Pancreas (tissue), 10 donors: ENCODE results near the gene SAV1. TPM values are rescaled to one million over a fixed set of nuclear protein-coding genes. Genes with fewer than 3 reads are reported as not detected.
"Not testable (repeated sequence)": the region's sequence is repeated elsewhere in the genome, so short reads cannot be mapped to it uniquely, and the experiment has no call there.

Source experiments
- ATAC-seq, 4 donors: fragments of 200-7000 bp; cut with Tn5 transposase; one replicate each; pipeline versions ENCODE4 v1.8.0 to v1.9.1; 2020; ENCODE audit warnings: mild to moderate bottlenecking in 4 of 4, moderate library complexity in 4 of 4
- DNase-seq, 6 donors: peaks; one replicate each; pipeline ENCODE4 v3.0.0-alpha.2; 2020
- FAIRE-seq: peaks from 2 replicates; lab custom pipeline; 2012; peaks lifted over from hg19 to GRCh38; lab: Jason Lieb, UNC
- H3K27ac ChIP-seq, 4 donors: fragments of 200-600 bp; sonication (generic); 1 replicate in 3 of 4; 2 replicates in 1 of 4; pipeline versions ENCODE4 v1.5.0 to v1.8.0; 2020
- H3K27me3 ChIP-seq, 4 donors: fragments of 200-600 bp; one replicate each; pipeline ENCODE4 v1.8.0; 2021
- H3K36me3 ChIP-seq, 3 donors: fragments of 200-600 bp; sonication (generic) in 1 of 3; one replicate each; pipeline versions ENCODE4 v1.5.0 to v1.8.0; 2020 to 2021
- H3K4me1 ChIP-seq, 3 donors: fragments of 200-600 bp; one replicate each; pipeline ENCODE4 v1.8.0; 2021
- H3K4me3 ChIP-seq, 4 donors: fragments of 200-600 bp; sonication (generic) in 2 of 4; one replicate each; pipeline versions ENCODE4 v1.5.0 to v1.8.0; 2020 to 2021
- H3K9me3 ChIP-seq, 4 donors: fragments of 200-600 bp; one replicate each; pipeline ENCODE4 v1.8.0; 2021
- CTCF ChIP-seq, 4 donors: fragments of 200-600 bp; sonication (generic) in 3 of 4; IDR thresholded peaks; one replicate each; pipeline versions ENCODE4 v1.5.0 to v1.8.0; 2021; ENCODE audit warnings: antibody characterized with exemption in 4 of 4
- WGBS, 2 donors: extraction: QIAGEN DNeasy Blood & Tissue Kit; methylation state at CpG; one replicate each; pipeline ENCODE4 v1.1.7; 2013; 5-methylcytosine and 5-hydroxymethylcytosine counted together
- intact Hi-C, 3 donors: fragments of 100-400 bp; cut with DNase I; formaldehyde crosslinking; loops; one replicate each; pipeline versions ENCODE4 v1.11.1 to v1.14.2; 2022
- polyA plus RNA-seq, 2 donors: library from polyadenylated mRNA; stranded (reverse); fragments of 200-250 nt; gene quantifications; one replicate each; pipeline ENCODE4 v1.2.3, GENCODE V29; 2013
- total RNA-seq, 6 donors: library from RNA; stranded (reverse); fragmentation: NEBNext Ultra II Directional in 4 of 6; extraction: Animal tissue kit (Norgen Biotek cat#: 25700) in 4 of 6; gene quantifications; one replicate each; pipeline versions ENCODE4 v1.2.1 to v1.2.4, GENCODE V29; 2021 to 2023
- donor health status: healthy with polysubstance abuse.
- donor health status: DM: no; HTN: no; CAD: no; lungs with moderate emphysema.
- donor health status: DM: no; HTN: no; CAD: no.
- donor health status: control.
- donor health status: control.
- donor health status: Bipolar disorder and iron deficiency.
- donor health status: DM: yes; HTN: yes; CAD: no.
- donor health status: DM: no; HTN: no; CAD: no.
- donor health status: DM: no; HTN: no; CAD: no.
- donor health status: DM: yes; HTN: yes; CAD: no.

SAV1 gene
- total and polyA plus RNA-seq, 8 donors = 14.8 to 49.2 (median 35.3) TPM

GRCh38 chr14:50705026-50705593 lies 37.0 kb upstream of the SAV1 start:
- Histone ChIP-seq H3K4me3 (no peak overlapping the region), H3K27me3 (no peaks in the 10 kb centered on the region), H3K4me1 (no peaks in the 10 kb centered on the region), H3K36me3 (no peaks in the 10 kb centered on the region), H3K9me3 (no peaks in the 10 kb centered on the region), H3K27ac (no peak overlapping the region)
- no peak for DNase-seq
- intact Hi-C loops = no loop called here
- no peak for TF ChIP-seq CTCF (IDR thresholded peaks at IDR 0.05)
- FAIRE-seq = no peak
- 94 to 97% methylated on average over 22 of the region's 22 CpGs for WGBS, 2 donors
- no peak for ATAC-seq

- Histone ChIP-seq H3K4me1 (no peaks in the 10 kb centered on the region), H3K36me3 (no peaks in the 10 kb centered on the region), H3K27me3 (no peaks in the 10 kb centered on the region), H3K27ac (no peak overlapping the region), H3K9me3 (no peaks in the 10 kb centered on the region), H3K4me3 (no peak overlapping the region)
- 95 to 97% methylated on average over 26 of the region's 26 CpGs for WGBS, 2 donors
- no peak for ATAC-seq
- FAIRE-seq = no peak
- intact Hi-C loops = no loop called here
- DNase-seq = no peak
- TF ChIP-seq CTCF (IDR thresholded peaks at IDR 0.05) = no peak
Measured at GRCh38 chr14:50704454-50705010, 36.4 kb upstream of the SAV1 start.

- intact Hi-C loops = no loop called here
- no peak overlapping the region for H3K27ac ChIP-seq
- no peaks in the 10 kb centered on the region for H3K4me1 ChIP-seq
- no peaks in the 10 kb centered on the region for H3K27me3 ChIP-seq
- no peak for ATAC-seq
- FAIRE-seq = no peak
- H3K4me3 ChIP-seq = no peak overlapping the region
- H3K36me3 ChIP-seq = no peaks in the 10 kb centered on the region
- no peaks in the 10 kb centered on the region for H3K9me3 ChIP-seq
- no peak for DNase-seq
- no peak for TF ChIP-seq CTCF (IDR thresholded peaks at IDR 0.05)
- WGBS, 2 donors = 76 to 78% methylated on average over 4 of the region's 4 CpGs
Measured at GRCh38 chr14:50697659-50698290, 29.7 kb upstream of the SAV1 start.

- H3K36me3 ChIP-seq, H3K9me3 ChIP-seq, intact Hi-C loops, FAIRE-seq, ATAC-seq, H3K4me3 ChIP-seq, DNase-seq, H3K27me3 ChIP-seq, H3K27ac ChIP-seq, H3K4me1 ChIP-seq: not testable (repeated sequence)
- 76 to 97% methylated on average over 3 of the region's 3 CpGs for WGBS, 2 donors
Measured at GRCh38 chr14:50694260-50694659, 26.2 kb upstream of the SAV1 start.

- Histone ChIP-seq H3K27ac (no peak overlapping the region), H3K36me3 (no peaks in the 10 kb centered on the region), H3K27me3 (no peaks in the 10 kb centered on the region), H3K4me1 (no peaks in the 10 kb centered on the region), H3K4me3 (no peak overlapping the region), H3K9me3 (no peaks in the 10 kb centered on the region)
- peak in 1 of 4 donors; percentile 42 for ATAC-seq
- no peak for TF ChIP-seq CTCF (IDR thresholded peaks at IDR 0.05)
- FAIRE-seq = no peak
- intact Hi-C loops = no loop called here
- WGBS, 2 donors = 97 to 100% methylated on average over 1 of the region's 1 CpG
- DNase-seq = no peak
Measured at GRCh38 chr14:50688875-50689274, 20.8 kb upstream of the SAV1 start.
